ENCODE measurements around the gene BCAR3.

- no peak for TF ChIP-seq CTCF (IDR thresholded peaks at IDR 0.05)
- no peak for TF ChIP-seq ZFX (IDR thresholded peaks at IDR 0.05; ENCODE audit: borderline replicate concordance)
These were observed 9.6 kb downstream of the BCAR3 start for GRCh38 chr1:93672069-93672468.

Measured in 22Rv1 (cell line).